Measurements from ENCODE around the gene BAIAP3.

DNA sequence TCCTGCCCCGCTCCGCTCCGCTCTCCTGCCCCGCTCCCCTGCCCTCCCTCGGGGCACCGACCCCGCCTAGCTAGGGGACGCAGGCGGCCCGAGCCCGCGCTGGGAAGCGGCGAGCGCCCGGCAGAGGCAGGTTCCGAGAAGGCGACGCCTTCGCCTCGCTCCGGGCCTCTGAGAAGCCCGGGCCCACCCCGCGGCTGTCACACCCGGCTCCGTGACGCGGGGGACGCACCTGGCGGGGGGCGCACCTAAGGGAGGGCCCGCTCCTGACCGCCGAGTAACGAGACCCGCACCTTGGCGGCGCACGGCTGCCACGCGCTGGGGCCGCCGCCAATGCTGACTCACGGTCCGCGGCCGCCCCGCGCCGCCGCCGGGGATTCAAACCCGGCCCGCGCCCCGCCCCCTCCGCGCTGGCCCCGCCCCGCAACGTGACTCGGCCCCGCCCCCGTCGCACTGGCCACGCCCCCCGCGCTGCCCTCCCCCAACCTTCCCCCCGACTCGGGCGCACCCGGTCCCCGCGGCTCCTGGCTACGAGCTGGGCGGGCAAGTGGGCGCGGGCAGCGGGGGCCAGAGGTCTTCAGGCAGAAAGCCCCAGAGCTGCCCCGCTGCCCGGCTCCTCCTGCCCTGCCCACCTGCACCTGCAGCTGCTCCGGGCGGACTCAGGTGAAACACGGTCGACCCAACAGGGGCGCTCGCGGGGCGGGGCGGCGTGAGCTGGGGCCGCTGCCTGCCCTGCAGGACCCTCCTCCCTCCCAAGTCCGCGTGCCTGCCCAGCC, 46.0 kb downstream of the BAIAP3 start:
- TF ChIP-seq, protein P1, sequence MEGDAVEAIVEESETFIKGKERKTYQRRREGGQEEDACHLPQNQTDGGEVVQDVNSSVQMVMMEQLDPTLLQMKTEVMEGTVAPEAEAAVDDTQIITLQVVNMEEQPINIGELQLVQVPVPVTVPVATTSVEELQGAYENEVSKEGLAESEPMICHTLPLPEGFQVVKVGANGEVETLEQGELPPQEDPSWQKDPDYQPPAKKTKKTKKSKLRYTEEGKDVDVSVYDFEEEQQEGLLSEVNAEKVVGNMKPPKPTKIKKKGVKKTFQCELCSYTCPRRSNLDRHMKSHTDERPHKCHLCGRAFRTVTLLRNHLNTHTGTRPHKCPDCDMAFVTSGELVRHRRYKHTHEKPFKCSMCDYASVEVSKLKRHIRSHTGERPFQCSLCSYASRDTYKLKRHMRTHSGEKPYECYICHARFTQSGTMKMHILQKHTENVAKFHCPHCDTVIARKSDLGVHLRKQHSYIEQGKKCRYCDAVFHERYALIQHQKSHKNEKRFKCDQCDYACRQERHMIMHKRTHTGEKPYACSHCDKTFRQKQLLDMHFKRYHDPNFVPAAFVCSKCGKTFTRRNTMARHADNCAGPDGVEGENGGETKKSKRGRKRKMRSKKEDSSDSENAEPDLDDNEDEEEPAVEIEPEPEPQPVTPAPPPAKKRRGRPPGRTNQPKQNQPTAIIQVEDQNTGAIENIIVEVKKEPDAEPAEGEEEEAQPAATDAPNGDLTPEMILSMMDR (conservative IDR thresholded peaks at IDR 0.05; ENCODE audit: low read depth, low read length) = no peak
- TF ChIP-seq MAFK (IDR thresholded peaks at IDR 0.05; ENCODE audit: low read depth, low read length) = peak; percentile 35; the same call in 1 of the 2 replicates
- peak; percentile 81 for TF ChIP-seq MXI1 (IDR thresholded peaks at IDR 0.05; ENCODE audit: borderline replicate concordance, low read depth, low read length)
- TF ChIP-seq, protein P2, sequence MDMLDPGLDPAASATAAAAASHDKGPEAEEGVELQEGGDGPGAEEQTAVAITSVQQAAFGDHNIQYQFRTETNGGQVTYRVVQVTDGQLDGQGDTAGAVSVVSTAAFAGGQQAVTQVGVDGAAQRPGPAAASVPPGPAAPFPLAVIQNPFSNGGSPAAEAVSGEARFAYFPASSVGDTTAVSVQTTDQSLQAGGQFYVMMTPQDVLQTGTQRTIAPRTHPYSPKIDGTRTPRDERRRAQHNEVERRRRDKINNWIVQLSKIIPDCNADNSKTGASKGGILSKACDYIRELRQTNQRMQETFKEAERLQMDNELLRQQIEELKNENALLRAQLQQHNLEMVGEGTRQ (IDR thresholded peaks at IDR 0.05; ENCODE audit: low read depth, low read length) = no peak; the same call in 1 of the 2 replicates
- no peak for TF ChIP-seq CEBPB (IDR thresholded peaks at IDR 0.05; ENCODE audit: low read depth, low read length)
- TF ChIP-seq RCOR1 (IDR thresholded peaks at IDR 0.05; ENCODE audit: insufficient replicate concordance, low read length) = no peak
- peak; percentile 84 for TF ChIP-seq POLR2A (IDR thresholded peaks at IDR 0.05; ENCODE audit: low read depth, low read length)
- TF ChIP-seq BHLHE40 (IDR thresholded peaks at IDR 0.05; ENCODE audit: low read depth, low read length) = peak; percentile 49
- no peak for TF ChIP-seq RAD21 (IDR thresholded peaks at IDR 0.05; ENCODE audit: low read length)
- TF ChIP-seq MAZ (IDR thresholded peaks at IDR 0.05; ENCODE audit: borderline replicate concordance, low read depth, low read length) = no peak; the same call in 1 of the 2 replicates
- no peak for TF ChIP-seq FOS (IDR thresholded peaks at IDR 0.05; ENCODE audit: low read depth, low read length)
- peak; percentile 75 for TF ChIP-seq NFE2L2 (IDR thresholded peaks at IDR 0.05; ENCODE audit: low read depth, low read length)
- TF ChIP-seq CHD1 (IDR thresholded peaks at IDR 0.05; ENCODE audit: low read depth, low read length) = no peak

Measured in IMR-90 (cell line).